Mesendoderm (in vitro differentiated cells): Measurements from ENCODE around the gene NHEJ1.

Experiments
- DNase-seq: peaks from one replicate; pipeline ENCODE4 v3.0.0; 2013
- H2AK5ac ChIP-seq: 2 replicates; pipeline ENCODE4 v1.6.1; 2013; ENCODE audit warnings: low read length, inconsistent platforms
- H2BK120ac ChIP-seq: 2 replicates; pipeline ENCODE4 v1.6.1; 2013; ENCODE audit warnings: low read depth, mild to moderate bottlenecking, low read length, moderate library complexity, mixed read lengths
- H2BK15ac ChIP-seq: replicated peaks from 2 replicates; pipeline ENCODE4 v1.6.1; 2013; ENCODE audit warnings: low read depth, mild to moderate bottlenecking, moderate library complexity
- H2BK5ac ChIP-seq: 2 replicates; pipeline ENCODE4 v1.6.1; 2013; ENCODE audit warnings: low read length, inconsistent platforms
- H3K18ac ChIP-seq: 2 replicates; pipeline ENCODE4 v1.6.1; 2013; ENCODE audit warnings: mild to moderate bottlenecking, low read length, mixed read lengths
- H3K23ac ChIP-seq: one replicate; pipeline ENCODE4 v1.6.1; 2013; ENCODE audit warnings: low read length
- H3K27ac ChIP-seq: 2 replicates; pipeline ENCODE4 v1.5.1; 2013; ENCODE audit warnings: low read depth, mild to moderate bottlenecking, inconsistent platforms, low read length, moderate library complexity
- H3K27me3 ChIP-seq: 2 replicates; pipeline ENCODE4 v1.6.1; 2013; ENCODE audit warnings: low read length, control low read depth, mild to moderate bottlenecking, inconsistent platforms; ENCODE audit not compliant: insufficient read depth, poor library complexity
- H3K36me3 ChIP-seq: 2 replicates; pipeline ENCODE4 v1.6.1; 2013; ENCODE audit warnings: low read length, inconsistent platforms; ENCODE audit not compliant: control insufficient read depth, insufficient read depth
- H3K4ac ChIP-seq: one replicate; pipeline ENCODE4 v1.6.1; 2013; ENCODE audit warnings: low read depth, mild to moderate bottlenecking, low read length, moderate library complexity
- H3K4me1 ChIP-seq: 2 replicates; pipeline ENCODE4 v1.6.1; 2013; ENCODE audit warnings: low read depth, low read length, inconsistent platforms; ENCODE audit not compliant: control insufficient read depth
- H3K4me2 ChIP-seq: 2 replicates; pipeline ENCODE4 v1.6.1; 2013; ENCODE audit warnings: low read length
- H3K4me3 ChIP-seq: 2 replicates; pipeline ENCODE4 v1.5.1; 2013; ENCODE audit warnings: mild to moderate bottlenecking, low read length
- H3K56ac ChIP-seq: one replicate; pipeline ENCODE4 v1.6.1; 2013; ENCODE audit warnings: low read length
- H3K79me1 ChIP-seq: 2 replicates; pipeline ENCODE4 v1.6.1; 2013; ENCODE audit warnings: low read length, inconsistent platforms
- H3K79me2 ChIP-seq: 2 replicates; pipeline ENCODE4 v1.6.1; 2013; ENCODE audit warnings: mild to moderate bottlenecking, low read length; ENCODE audit not compliant: control insufficient read depth, insufficient read depth
- H3K9ac ChIP-seq: 2 replicates; pipeline ENCODE4 v1.6.1; 2013; ENCODE audit warnings: low read length, inconsistent platforms
- H4K5ac ChIP-seq: one replicate; pipeline ENCODE4 v1.6.1; 2013; ENCODE audit warnings: low read length
- H4K8ac ChIP-seq: one replicate; pipeline ENCODE4 v1.6.1; 2013; ENCODE audit warnings: low read depth, mild to moderate bottlenecking, control low read depth, low read length, moderate library complexity
- WGBS: extraction: QIAGEN DNeasy Blood & Tissue Kit; methylation state at CpG from one replicate; pipeline ENCODE4 v1.1.7; 2013; ENCODE audit warnings: low lambda C conversion rate, missing lambda C conversion rate; ENCODE audit not compliant: insufficient coverage; ENCODE audit errors: extremely low coverage; 5-methylcytosine and 5-hydroxymethylcytosine counted together

Gene NHEJ1

GRCh38 chr2:219057709-219058540 lies 102.7 kb downstream of the NHEJ1 start:
- H3K4me3 ChIP-seq: no peak overlapping the region

GRCh38 chr2:219056896-219057708 lies 103.5 kb downstream of the NHEJ1 start:
- H3K79me2 ChIP-seq: no peaks in the 10 kb centered on the region
- H3K56ac ChIP-seq: no peak overlapping the region

More at GRCh38 chr2:219057709-219058540, 102.7 kb downstream of the NHEJ1 start:
- no peak overlapping the region for H2BK120ac ChIP-seq
- H3K4me2 ChIP-seq: no peak overlapping the region
- H2AK5ac ChIP-seq: no peak overlapping the region
- H3K23ac ChIP-seq: no peak overlapping the region
- H4K8ac ChIP-seq: no peak overlapping the region
- H3K18ac ChIP-seq: no peak overlapping the region
- no peak overlapping the region for H2BK5ac ChIP-seq
- no peaks in the 10 kb centered on the region for H3K79me2 ChIP-seq
- H3K27me3 ChIP-seq: peaks cover 59% of the 10 kb centered on the region
- no peaks in the 10 kb centered on the region for H3K36me3 ChIP-seq
- no peak overlapping the region for H3K9ac ChIP-seq
- H3K4ac ChIP-seq: no peak overlapping the region
- H3K56ac ChIP-seq: no peak overlapping the region
- no CpG with 5 or more reads among the region's 52 CpGs for WGBS
- H3K79me1 ChIP-seq: no peaks in the 10 kb centered on the region
- H4K5ac ChIP-seq: no peak overlapping the region
- peak; percentile 79 for DNase-seq
- H3K27ac ChIP-seq: no peak overlapping the region
- no peaks in the 10 kb centered on the region for H3K4me1 ChIP-seq
- H2BK15ac ChIP-seq: no peak overlapping the region

GRCh38 chr2:219056176-219056895 lies 104.3 kb downstream of the NHEJ1 start:
- no peaks in the 10 kb centered on the region for H3K4me1 ChIP-seq
- no peaks in the 10 kb centered on the region for H3K79me2 ChIP-seq
- H3K18ac ChIP-seq: no peak overlapping the region
- no peaks in the 10 kb centered on the region for H3K36me3 ChIP-seq
- no peak overlapping the region for H2BK15ac ChIP-seq
- no peak overlapping the region for H2AK5ac ChIP-seq
- no peak overlapping the region for H3K27ac ChIP-seq
- H3K4ac ChIP-seq: no peak overlapping the region
- H3K4me3 ChIP-seq: no peak overlapping the region
- H3K4me2 ChIP-seq: no peak overlapping the region
- no peaks in the 10 kb centered on the region for H3K79me1 ChIP-seq
- no peak overlapping the region for H4K8ac ChIP-seq
- no peak for DNase-seq
- H4K5ac ChIP-seq: no peak overlapping the region
- no peak overlapping the region for H3K9ac ChIP-seq
- no peak overlapping the region for H2BK5ac ChIP-seq
- peaks cover 46% of the 10 kb centered on the region for H3K27me3 ChIP-seq
- H2BK120ac ChIP-seq: no peak overlapping the region
- H3K23ac ChIP-seq: no peak overlapping the region
- H3K56ac ChIP-seq: no peak overlapping the region
- WGBS: no CpG with 5 or more reads among the region's 9 CpGs

More at GRCh38 chr2:219056896-219057708, 103.5 kb downstream of the NHEJ1 start:
- no peaks in the 10 kb centered on the region for H3K79me1 ChIP-seq
- no peak overlapping the region for H3K23ac ChIP-seq
- H2BK5ac ChIP-seq: no peak overlapping the region
- H3K4me2 ChIP-seq: no peak overlapping the region
- peaks cover 52% of the 10 kb centered on the region for H3K27me3 ChIP-seq
- H3K4me3 ChIP-seq: no peak overlapping the region
- no peak overlapping the region for H2BK15ac ChIP-seq
- no peak overlapping the region for H3K27ac ChIP-seq
- no peak overlapping the region for H2BK120ac ChIP-seq
- no peak overlapping the region for H4K8ac ChIP-seq
- no CpG with 5 or more reads among the region's 40 CpGs for WGBS
- H3K4ac ChIP-seq: no peak overlapping the region
- no peak for DNase-seq
- H4K5ac ChIP-seq: no peak overlapping the region
- H3K36me3 ChIP-seq: no peaks in the 10 kb centered on the region
- no peak overlapping the region for H2AK5ac ChIP-seq
- no peaks in the 10 kb centered on the region for H3K4me1 ChIP-seq
- no peak overlapping the region for H3K18ac ChIP-seq
- no peak overlapping the region for H3K9ac ChIP-seq

- no peak overlapping the region for H3K27ac ChIP-seq
- H3K27me3 ChIP-seq: peaks cover 37% of the 10 kb centered on the region
- H2BK5ac ChIP-seq: no peak overlapping the region
- no peak overlapping the region for H4K5ac ChIP-seq
- H3K79me2 ChIP-seq: no peaks in the 10 kb centered on the region
- no peak overlapping the region for H3K4me3 ChIP-seq
- H2BK15ac ChIP-seq: no peak overlapping the region
- H3K56ac ChIP-seq: no peak overlapping the region
- H3K79me1 ChIP-seq: no peaks in the 10 kb centered on the region
- no CpG with 5 or more reads among the region's 43 CpGs for WGBS
- H2AK5ac ChIP-seq: no peak overlapping the region
- H3K23ac ChIP-seq: no peak overlapping the region
- no peaks in the 10 kb centered on the region for H3K36me3 ChIP-seq
- no peak overlapping the region for H3K9ac ChIP-seq
- H2BK120ac ChIP-seq: no peak overlapping the region
- H3K4me2 ChIP-seq: no peak overlapping the region
- DNase-seq: no peak
- H3K4me1 ChIP-seq: no peaks in the 10 kb centered on the region
- H4K8ac ChIP-seq: no peak overlapping the region
- no peak overlapping the region for H3K4ac ChIP-seq
- H3K18ac ChIP-seq: no peak overlapping the region
These were observed 105.4 kb downstream of the NHEJ1 start for GRCh38 chr2:219054956-219055903.

DNA sequence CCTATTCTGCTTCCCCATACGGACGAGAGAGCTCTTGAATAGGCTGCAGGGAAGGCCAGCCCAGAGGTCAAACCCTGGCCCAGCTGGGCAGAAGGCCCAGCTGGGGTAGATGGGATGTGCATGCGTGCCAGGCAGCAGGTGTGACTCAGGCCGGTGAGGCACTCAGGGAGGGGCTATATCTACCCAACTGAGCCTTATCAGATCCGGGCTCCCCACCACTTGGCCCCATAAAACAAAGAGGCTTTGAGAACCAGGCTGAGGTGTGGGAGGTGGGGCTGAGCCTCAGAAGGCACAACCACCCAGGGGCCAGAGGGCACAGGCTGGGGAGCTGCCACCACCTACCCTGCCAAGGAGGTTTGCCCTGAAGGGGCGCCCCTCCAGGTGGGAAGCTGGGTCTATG lies 111.3 kb downstream of the NHEJ1 start:
- Histone ChIP-seq H2BK120ac (no peak overlapping the region), H3K4me3 (no peak overlapping the region), H3K4me1 (no peaks in the 10 kb centered on the region), H3K4me2 (no peak overlapping the region), H2BK15ac (no peak overlapping the region), H3K9ac (no peak overlapping the region), H4K8ac (no peak overlapping the region), H3K79me2 (no peaks in the 10 kb centered on the region), H3K79me1 (no peaks in the 10 kb centered on the region), H3K18ac (no peak overlapping the region), H3K27ac (no peak overlapping the region), H3K36me3 (no peaks in the 10 kb centered on the region), H3K27me3 (no peaks in the 10 kb centered on the region), H3K4ac (no peak overlapping the region), H2BK5ac (no peak overlapping the region), H3K56ac (no peak overlapping the region), H2AK5ac (no peak overlapping the region), H4K5ac (no peak overlapping the region), H3K23ac (no peak overlapping the region)
- no peak for DNase-seq
- no CpG with 5 or more reads among the region's 6 CpGs for WGBS
